Brain pericyte (primary cell): ENCODE measurements around the gene MGAT3.
"Not testable (repeated sequence)": the region's sequence is repeated elsewhere in the genome, so short reads cannot be mapped to it uniquely, and the experiment has no call there.

Source experiments
- DNase-seq: peaks from one replicate; pipeline ENCODE4 v3.0.0-alpha.2; 2012; ENCODE audit warnings: low read depth, low spot score

Gene MGAT3, protein sequence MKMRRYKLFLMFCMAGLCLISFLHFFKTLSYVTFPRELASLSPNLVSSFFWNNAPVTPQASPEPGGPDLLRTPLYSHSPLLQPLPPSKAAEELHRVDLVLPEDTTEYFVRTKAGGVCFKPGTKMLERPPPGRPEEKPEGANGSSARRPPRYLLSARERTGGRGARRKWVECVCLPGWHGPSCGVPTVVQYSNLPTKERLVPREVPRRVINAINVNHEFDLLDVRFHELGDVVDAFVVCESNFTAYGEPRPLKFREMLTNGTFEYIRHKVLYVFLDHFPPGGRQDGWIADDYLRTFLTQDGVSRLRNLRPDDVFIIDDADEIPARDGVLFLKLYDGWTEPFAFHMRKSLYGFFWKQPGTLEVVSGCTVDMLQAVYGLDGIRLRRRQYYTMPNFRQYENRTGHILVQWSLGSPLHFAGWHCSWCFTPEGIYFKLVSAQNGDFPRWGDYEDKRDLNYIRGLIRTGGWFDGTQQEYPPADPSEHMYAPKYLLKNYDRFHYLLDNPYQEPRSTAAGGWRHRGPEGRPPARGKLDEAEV

GRCh38 chr22:39456522-39457197 lies at the start of gene MGAT3:
Gene MGAT3, plus strand, starts transcription at chr22:39457012. Its CDS starts 30,336 bp downstream, at chr22:39487348.
- DNase-seq: no peak

DNA sequence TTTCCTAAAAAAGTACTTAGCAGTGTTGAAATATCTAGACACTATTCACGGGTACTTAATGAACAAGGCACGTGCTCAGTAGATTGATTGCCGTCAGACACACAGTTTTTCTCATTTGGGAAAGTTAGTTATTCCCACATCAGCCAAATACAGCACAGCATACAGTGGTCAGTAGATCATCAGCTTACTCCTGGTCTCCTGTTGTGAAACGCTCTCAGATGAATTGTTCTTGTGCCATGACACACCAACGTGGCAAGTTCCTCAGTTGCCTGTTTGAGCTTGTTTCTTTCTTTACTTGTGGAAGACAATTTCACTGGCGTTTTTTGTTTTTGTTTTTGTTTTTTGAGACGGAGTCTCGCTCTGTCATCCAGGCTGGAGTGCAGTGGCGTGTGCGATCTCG lies 48.6 kb upstream of the MGAT3 start:
- DNase-seq: no peak

DNA sequence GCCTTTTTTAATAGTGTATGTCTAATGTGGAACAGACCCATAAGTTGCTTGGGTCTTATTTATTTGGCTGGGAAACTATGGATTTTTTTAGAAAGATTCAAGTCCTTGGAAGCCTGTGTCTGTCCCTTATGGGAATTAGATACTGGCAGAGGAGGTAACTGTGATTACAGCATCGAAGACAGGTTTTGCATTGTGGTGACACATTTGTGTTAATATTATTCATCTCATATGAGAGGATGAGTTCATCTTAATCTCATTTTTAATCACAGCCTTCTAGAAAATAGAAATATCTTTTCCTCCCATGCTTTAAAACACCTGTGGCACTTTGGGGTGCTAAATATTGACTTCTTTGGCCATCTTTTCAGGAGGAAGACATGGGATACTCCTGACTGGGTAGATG lies 48.0 kb upstream of the MGAT3 start:
- DNase-seq: no peak

DNA sequence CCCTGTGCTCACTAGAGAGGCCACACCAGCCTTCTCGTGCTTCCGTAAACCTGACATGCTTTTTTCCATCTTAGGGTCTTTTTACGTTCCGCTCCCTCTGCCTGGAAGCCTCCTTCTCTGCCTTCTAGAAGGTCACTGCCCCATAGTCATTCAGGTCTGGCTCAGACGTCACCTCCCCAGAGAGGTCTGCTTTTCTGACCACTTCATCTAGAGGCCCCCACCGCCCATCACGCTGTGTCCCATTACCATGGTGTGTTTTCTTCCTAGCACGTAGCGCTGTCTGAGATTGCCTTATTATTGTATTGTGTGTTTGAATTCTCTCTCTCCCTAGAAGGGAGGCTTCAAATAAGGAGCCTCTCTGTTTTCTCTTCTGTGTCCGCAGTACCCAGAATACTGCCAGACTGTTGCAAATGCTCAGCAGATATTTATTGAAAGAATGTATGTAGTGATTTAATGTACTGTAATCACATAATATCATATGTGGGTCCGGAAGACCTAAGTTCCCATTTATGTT lies 47.2 kb upstream of the MGAT3 start:
- DNase-seq: no peak

DNA sequence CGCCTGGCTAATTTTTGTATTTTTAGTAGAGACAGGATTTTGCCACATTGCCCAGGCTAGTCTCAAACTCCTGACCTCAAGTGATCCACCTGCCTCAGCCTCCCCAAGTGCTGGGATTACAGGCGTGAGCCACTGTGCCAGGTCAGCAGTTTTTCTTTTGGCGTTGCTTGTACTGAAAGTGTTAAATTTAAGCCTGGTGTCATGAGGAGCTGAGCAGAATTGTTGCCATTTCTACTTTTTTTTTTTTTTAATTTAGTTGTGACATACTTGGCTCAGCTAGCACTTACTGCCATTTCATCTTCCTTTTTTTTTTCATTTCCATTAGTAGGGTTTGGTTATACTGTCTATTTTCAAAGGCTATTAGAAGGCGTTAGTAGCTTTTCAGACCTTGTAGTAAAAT lies 46.5 kb upstream of the MGAT3 start:
- DNase-seq: no peak

GRCh38 chr22:39411828-39412365 lies 44.9 kb upstream of the MGAT3 start:
- not testable (repeated sequence) for DNase-seq

DNA sequence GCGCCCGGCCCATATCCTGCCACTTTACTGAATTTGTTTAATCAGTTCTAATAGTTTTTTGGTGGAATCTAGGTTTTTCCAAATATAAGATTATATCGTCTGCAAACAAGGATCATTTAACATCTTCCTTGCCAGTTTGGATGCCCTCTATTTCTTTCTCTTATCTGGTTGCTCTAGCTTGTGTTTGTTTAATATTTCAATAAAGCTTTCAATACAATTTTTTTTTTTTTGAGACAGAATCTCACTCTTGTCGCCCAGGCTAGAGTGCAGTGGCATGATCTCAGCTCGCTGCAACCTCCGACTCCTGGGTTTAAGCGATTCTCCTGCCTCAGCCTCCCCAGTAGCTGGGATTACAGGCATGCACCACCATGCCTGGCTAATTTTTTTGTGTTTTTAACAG lies 43.6 kb upstream of the MGAT3 start:
- not testable (repeated sequence) for DNase-seq

DNA sequence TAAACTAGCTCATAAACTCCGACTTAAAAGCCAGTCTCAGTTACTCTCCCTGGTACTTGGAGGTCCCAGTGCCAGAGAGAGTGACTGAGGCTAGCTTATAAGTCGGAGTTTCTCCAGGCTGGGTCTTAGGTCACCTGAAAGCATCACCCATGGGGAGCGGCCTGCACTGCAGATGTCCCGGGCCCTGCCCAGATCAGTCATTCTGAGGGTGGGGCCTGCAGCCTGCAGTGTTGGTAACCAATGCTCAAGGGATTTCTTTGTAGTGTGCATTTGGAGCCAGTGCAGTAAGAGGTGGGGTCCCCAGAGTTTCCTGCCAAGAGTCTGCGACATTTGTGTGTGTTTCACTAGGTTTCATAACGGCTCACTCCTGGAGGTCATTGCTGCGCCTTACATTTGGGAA lies 42.4 kb upstream of the MGAT3 start:
- DNase-seq: no peak

GRCh38 chr22:39414886-39415285 lies 41.9 kb upstream of the MGAT3 start:
- no peak for DNase-seq

DNA sequence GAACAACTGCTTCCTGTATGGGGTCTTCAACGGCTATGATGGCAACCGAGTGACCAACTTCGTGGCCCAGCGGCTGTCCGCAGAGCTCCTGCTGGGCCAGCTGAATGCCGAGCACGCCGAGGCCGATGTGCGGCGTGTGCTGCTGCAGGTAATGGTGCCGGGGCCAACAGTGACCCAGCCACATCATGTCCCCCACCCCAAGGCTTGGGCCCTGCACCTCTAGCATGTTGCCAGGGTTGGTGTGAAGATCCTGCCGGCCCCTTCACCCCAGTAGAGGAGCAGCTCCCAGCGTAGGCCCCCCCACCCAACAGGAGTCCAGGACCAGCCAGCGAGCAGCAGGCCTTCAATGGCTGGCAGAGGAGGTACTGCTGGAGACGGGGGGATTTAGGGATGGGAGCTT lies 41.3 kb upstream of the MGAT3 start:
- DNase-seq: no peak

DNA sequence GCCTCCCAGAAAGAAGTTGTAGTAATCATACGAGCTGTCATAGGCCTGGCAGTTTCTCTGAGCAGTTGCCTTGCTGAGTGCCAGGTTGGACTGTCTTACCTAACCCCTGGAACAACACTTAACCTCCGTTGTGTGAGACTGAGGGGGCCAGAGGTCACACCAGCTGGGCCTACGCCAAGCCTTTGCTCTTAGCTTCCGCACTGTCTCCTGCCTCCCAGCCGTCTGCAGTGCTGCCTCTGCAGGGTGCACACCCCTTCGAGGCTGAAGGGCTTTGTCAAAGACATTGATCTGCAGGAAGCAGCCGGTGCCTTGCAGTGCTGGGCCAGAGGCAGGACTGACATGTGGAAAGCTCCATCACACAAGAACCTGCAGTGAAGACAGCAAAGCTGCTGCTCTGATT lies 40.5 kb upstream of the MGAT3 start:
- no peak for DNase-seq

GRCh38 chr22:39417641-39418040 lies 39.2 kb upstream of the MGAT3 start:
- DNase-seq: no peak

GRCh38 chr22:39418696-39419095 lies 38.1 kb upstream of the MGAT3 start:
- DNase-seq: no peak

DNA sequence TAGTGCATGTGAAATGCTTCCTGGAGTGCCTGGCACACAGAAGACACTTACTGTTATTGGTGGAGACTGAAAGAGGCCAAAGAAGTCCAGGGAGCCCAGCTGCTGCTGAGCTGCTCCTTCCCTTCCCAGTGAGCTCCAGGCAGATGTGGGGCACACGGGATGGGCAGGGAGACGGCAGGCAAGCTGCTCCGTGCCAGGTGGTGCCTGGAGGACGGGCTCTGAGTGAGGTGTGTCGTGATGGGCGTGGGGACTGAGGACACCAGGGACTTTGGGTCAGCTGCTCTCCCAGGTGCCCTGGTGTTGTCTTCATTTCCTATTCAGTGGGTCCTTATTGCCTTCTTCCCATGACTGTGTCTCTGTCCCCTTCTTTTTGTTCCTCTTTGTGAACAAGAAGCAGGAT lies 37.7 kb upstream of the MGAT3 start:
- DNase-seq: no peak

- DNase-seq: no peak
These were observed 36.9 kb upstream of the MGAT3 start for GRCh38 chr22:39419911-39420310.

DNA sequence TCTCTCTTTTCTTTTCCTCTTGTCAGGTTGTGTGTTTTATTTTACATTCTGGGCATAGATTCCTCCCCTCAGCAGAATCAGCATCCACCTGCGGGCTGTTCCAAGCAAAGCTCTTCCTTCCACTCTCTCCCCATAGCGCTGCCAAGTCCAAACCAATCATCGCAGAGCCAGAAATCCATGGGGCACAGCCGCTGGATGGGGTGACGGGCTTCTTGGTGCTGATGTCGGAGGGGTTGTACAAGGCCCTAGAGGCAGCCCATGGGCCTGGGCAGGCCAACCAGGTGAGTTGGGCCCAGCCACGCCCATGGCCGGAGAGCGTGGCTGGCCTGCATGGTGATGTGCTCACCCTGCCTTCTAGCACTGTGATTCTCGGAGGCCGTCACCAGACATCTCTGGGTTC lies 35.1 kb upstream of the MGAT3 start:
- DNase-seq: no peak

GRCh38 chr22:39422101-39422500 lies 34.7 kb upstream of the MGAT3 start:
- DNase-seq: no peak

GRCh38 chr22:39422721-39423120 lies 34.1 kb upstream of the MGAT3 start:
- no peak for DNase-seq

DNA sequence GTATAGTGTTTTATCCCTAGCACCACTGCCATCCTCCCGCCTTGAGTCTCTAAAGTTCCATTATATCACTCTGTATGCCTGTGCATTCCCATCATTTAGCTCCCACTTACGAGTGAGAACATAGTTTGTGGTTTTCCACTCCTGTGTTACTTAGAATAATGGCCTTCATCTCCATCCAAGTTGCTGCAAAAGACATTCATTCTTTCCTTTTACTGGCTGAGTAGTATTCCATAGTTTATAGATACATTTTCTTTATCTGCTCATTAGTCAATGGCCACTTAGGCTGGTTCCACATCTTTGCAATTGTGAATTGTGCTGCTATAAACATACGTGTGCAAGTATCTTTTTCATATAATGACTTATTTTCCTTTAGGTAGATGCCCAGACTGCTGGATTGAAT lies 32.8 kb upstream of the MGAT3 start:
- DNase-seq: no peak

GRCh38 chr22:39426380-39427043 lies 30.3 kb upstream of the MGAT3 start:
- DNase-seq: no peak

DNA sequence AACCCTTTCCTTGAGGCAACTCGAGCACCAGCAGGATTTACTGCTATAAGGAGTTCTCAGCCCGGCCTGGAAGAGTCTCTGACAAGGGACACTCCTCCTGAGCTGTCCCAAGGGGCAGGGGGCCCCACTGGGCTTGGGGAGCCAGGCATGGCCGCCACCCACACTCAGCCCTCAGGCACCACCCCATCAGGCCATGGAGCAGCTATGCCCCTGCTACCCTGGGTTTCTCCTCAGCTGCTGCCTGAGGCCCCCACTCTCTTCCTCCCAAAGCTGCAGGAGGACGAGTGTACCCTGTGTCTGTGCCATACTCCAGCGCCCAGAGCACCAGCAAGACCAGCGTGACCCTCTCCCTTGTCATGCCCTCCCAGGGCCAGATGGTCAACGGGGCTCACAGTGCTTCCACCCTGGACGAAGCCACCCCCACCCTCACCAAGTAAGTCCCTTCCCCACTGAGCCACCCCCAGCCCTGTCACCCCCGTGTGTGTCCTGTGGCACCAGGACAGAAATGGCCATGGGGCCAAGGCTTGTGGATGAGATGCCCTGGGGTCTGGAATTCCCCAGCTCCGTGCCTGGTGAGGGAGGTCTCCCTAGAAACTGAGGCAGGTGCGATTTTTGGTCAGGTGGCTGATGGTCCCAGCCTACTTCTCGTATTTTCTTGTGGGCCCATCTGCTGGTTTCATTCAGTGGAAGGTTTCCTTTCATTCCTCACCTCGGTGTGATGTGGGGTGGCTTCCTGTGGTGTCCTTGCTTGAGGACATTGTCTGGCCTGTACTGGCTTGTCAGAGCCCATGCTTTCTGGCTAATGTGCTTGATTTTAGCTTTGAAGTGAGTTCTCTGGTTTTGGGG lies 28.8 kb upstream of the MGAT3 start:
- no peak for DNase-seq
